DMS153 (cell line): Measurements from ENCODE around the gene LRRN4CL.

ENCODE experiments used
- DNase-seq: peaks from one replicate; lab custom pipeline; 2025; lab: John Stamatoyannopoulos, UW

LRRN4CL gene

GRCh38 chr11:62646825-62647608, 42.3 kb downstream of the LRRN4CL start:
- DNase-seq: no peak

- peak; percentile 94 for DNase-seq
Measured at GRCh38 chr11:62645946-62646824, 43.1 kb downstream of the LRRN4CL start, which contains the start of gene GANAB. Gene GANAB, minus strand, starts transcription at chr11:62646613. Its CDS starts 14 bp downstream, at chr11:62646599.

DNA sequence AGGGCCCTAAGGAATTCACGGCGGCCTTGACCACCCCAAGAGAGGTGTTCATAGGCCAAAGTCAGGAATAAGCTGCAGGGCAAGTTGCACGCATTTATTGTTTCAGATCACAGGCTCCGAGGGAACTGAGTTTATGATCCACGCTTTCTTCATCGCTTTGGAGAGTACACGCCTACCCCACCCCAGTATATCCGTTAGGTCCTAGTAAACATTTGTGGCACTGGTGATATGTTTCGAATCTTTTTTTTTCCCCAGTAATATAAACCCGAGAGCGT, 43.7 kb downstream of the LRRN4CL start:
- no peak for DNase-seq

GRCh38 chr11:62644220-62644619, 45.1 kb downstream of the LRRN4CL start:
- DNase-seq: no peak
